Erythroblast (primary cell): ENCODE data around the gene FRMD4A.
"Not testable (repeated sequence)": the region's sequence is repeated elsewhere in the genome, so short reads cannot be mapped to it uniquely, and the experiment has no call there.

Source experiments
- GATA1 ChIP-seq: IDR thresholded peaks from 2 replicates; pipeline ENCODE4 v1.6.1; 2011; ENCODE audit warnings: low read depth, mild to moderate bottlenecking, control low read depth, low read length, moderate library complexity
- POLR2A ChIP-seq: IDR thresholded peaks from 2 replicates; pipeline ENCODE4 v1.6.1; 2011; ENCODE audit warnings: mild to moderate bottlenecking, low read length

GRCh38 chr10:13715596-13715995 is 615.1 kb downstream of the FRMD4A start:
- not testable (repeated sequence) for TF ChIP-seq POLR2A, GATA1
